ENCODE results near the gene CLN3.

Gene CLN3

GRCh38 chr16:28482026-28482425, 9.8 kb downstream of the CLN3 start:
- peak overlapping the region in 1 of 2 donors; percentile 4 for H3K4me3 ChIP-seq (ENCODE audit: low read length in 2 of 2)
- no CpG with 5 or more reads among the region's 13 CpGs for WGBS, 2 donors (ENCODE audit: extremely low coverage in 2 of 2, insufficient read length in 2 of 2, insufficient replicate concordance in 1 of 2)
- peak overlapping the region; percentile 82 for H4K8ac ChIP-seq (ENCODE audit: low read depth, low read length)
- H3K23ac ChIP-seq (ENCODE audit: low read depth, low read length, poor library complexity): peak overlapping the region; percentile 80
- no peak overlapping the region for H3K4ac ChIP-seq (ENCODE audit: low read length)
- no peaks in the 10 kb centered on the region for H3K9me3 ChIP-seq (replicated peaks in 1 of 2; ENCODE audit: control insufficient read depth in 2 of 2, insufficient read depth in 1 of 2, low read depth in 1 of 2, low read length in 2 of 2)
- no peak overlapping the region for H3K27ac ChIP-seq (replicated peaks; ENCODE audit: low read length)
- H3K27me3 ChIP-seq (ENCODE audit: control insufficient read depth in 3 of 3, insufficient read depth in 3 of 3, low read depth in 1 of 3, low read length in 3 of 3): no peaks in the 10 kb centered on the region
- H3K9ac ChIP-seq (ENCODE audit: low read depth, low read length, poor library complexity): no peak overlapping the region
- no peak overlapping the region for H2BK15ac ChIP-seq (ENCODE audit: low read length)
- H2AFZ ChIP-seq (ENCODE audit: low read length): no peak overlapping the region
- no peak overlapping the region for H3K14ac ChIP-seq (ENCODE audit: low read length)
- no peak for DNase-seq (ENCODE audit: low spot score)
- H3K4me1 ChIP-seq (ENCODE audit: control insufficient read depth in 2 of 2, insufficient read depth in 1 of 2, low read depth in 1 of 2, low read length in 2 of 2): no peaks in the 10 kb centered on the region
- H3K36me3 ChIP-seq (replicated peaks in 1 of 2; ENCODE audit: control insufficient read depth in 2 of 2, insufficient read depth in 2 of 2, low read length in 2 of 2): peaks cover 14 to 46% of the 10 kb centered on the region in 2 donors
- no peak overlapping the region for H2BK5ac ChIP-seq (ENCODE audit: low read length)
- no peak overlapping the region for H4K91ac ChIP-seq (ENCODE audit: low read depth, low read length, poor library complexity)
- no peak overlapping the region for H2BK120ac ChIP-seq (ENCODE audit: low read depth, low read length)
- H3K18ac ChIP-seq (ENCODE audit: low read length): no peak overlapping the region
- H3K4me2 ChIP-seq (ENCODE audit: insufficient read depth, low read length, poor library complexity, severe bottlenecking): no peak overlapping the region
- no peak overlapping the region for H2AK5ac ChIP-seq (ENCODE audit: low read depth, low read length)
- no peaks in the 10 kb centered on the region for H3K79me1 ChIP-seq (ENCODE audit: low read depth, low read length)
- no peak overlapping the region for H2BK12ac ChIP-seq (ENCODE audit: low read length)

- H2BK15ac ChIP-seq (ENCODE audit: low read length): no peak overlapping the region
- no peak overlapping the region for H2BK120ac ChIP-seq (ENCODE audit: low read depth, low read length)
- no peak overlapping the region for H4K91ac ChIP-seq (ENCODE audit: low read depth, low read length, poor library complexity)
- no peak overlapping the region for H4K8ac ChIP-seq (ENCODE audit: low read depth, low read length)
- H3K27me3 ChIP-seq (ENCODE audit: control insufficient read depth in 3 of 3, insufficient read depth in 3 of 3, low read depth in 1 of 3, low read length in 3 of 3): no peaks in the 10 kb centered on the region
- no peak overlapping the region for H2BK12ac ChIP-seq (ENCODE audit: low read length)
- H3K23ac ChIP-seq (ENCODE audit: low read depth, low read length, poor library complexity): no peak overlapping the region
- H3K4me1 ChIP-seq (ENCODE audit: control insufficient read depth in 2 of 2, insufficient read depth in 1 of 2, low read depth in 1 of 2, low read length in 2 of 2): no peaks in the 10 kb centered on the region
- H3K4me3 ChIP-seq (ENCODE audit: low read length in 2 of 2): no peak overlapping the region
- no peak overlapping the region for H2BK5ac ChIP-seq (ENCODE audit: low read length)
- H2AFZ ChIP-seq (ENCODE audit: low read length): no peak overlapping the region
- no CpG with 5 or more reads among the region's 16 CpGs for WGBS, 2 donors (ENCODE audit: extremely low coverage in 2 of 2, insufficient read length in 2 of 2, insufficient replicate concordance in 1 of 2)
- no peak overlapping the region for H3K9ac ChIP-seq (ENCODE audit: low read depth, low read length, poor library complexity)
- H3K14ac ChIP-seq (ENCODE audit: low read length): no peak overlapping the region
- H3K18ac ChIP-seq (ENCODE audit: low read length): no peak overlapping the region
- no peak for DNase-seq (ENCODE audit: low spot score)
- no peaks in the 10 kb centered on the region for H3K79me1 ChIP-seq (ENCODE audit: low read depth, low read length)
- no peaks in the 10 kb centered on the region for H3K9me3 ChIP-seq (replicated peaks in 1 of 2; ENCODE audit: control insufficient read depth in 2 of 2, insufficient read depth in 1 of 2, low read depth in 1 of 2, low read length in 2 of 2)
- no peak overlapping the region for H3K4ac ChIP-seq (ENCODE audit: low read length)
- no peak overlapping the region for H2AK5ac ChIP-seq (ENCODE audit: low read depth, low read length)
- H3K27ac ChIP-seq (replicated peaks; ENCODE audit: low read length): no peak overlapping the region
- peaks cover 12 to 50% of the 10 kb centered on the region in 2 donors for H3K36me3 ChIP-seq (replicated peaks in 1 of 2; ENCODE audit: control insufficient read depth in 2 of 2, insufficient read depth in 2 of 2, low read length in 2 of 2)
- no peak overlapping the region for H3K4me2 ChIP-seq (ENCODE audit: insufficient read depth, low read length, poor library complexity, severe bottlenecking)
Measured at GRCh38 chr16:28478506-28479180, 13.2 kb downstream of the CLN3 start.

DNA sequence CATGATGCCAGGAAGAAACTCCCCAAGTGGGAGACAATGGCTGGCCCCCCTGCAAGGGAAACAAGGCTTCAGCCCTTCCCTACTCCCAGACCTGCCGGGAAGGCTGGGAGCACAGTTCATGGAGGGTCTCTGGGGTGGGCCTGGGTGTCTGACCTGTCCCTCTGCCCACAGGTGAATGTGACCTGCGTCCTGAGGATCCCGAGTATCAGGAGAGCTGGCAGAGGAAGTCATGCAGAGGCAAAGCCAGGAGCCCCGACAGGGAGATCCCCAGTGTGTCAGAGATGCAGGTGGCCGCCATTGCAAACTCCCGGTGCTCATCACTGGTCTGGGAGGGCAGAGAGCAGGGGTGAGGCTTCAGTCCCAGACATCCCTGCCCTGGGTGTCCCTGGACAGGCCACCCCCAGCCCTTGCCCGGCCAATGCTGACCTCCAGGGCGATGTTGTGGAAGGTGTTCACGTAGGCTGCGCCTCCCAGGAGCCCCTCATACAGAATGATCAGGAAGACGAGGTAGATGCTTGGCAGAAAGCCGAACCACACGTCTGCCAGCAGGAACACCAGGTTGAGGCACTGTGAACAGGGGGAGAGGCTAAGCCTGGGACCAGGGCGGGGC, 14.5 kb downstream of the CLN3 start:
- no peak overlapping the region for H3K4me3 ChIP-seq (ENCODE audit: low read length in 2 of 2)
- H2BK12ac ChIP-seq (ENCODE audit: low read length): no peak overlapping the region
- H3K14ac ChIP-seq (ENCODE audit: low read length): no peak overlapping the region
- H4K8ac ChIP-seq (ENCODE audit: low read depth, low read length): no peak overlapping the region
- H3K4me2 ChIP-seq (ENCODE audit: insufficient read depth, low read length, poor library complexity, severe bottlenecking): no peak overlapping the region
- WGBS, 2 donors (ENCODE audit: extremely low coverage in 2 of 2, insufficient read length in 2 of 2, insufficient replicate concordance in 1 of 2): no CpG with 5 or more reads among the region's 14 CpGs
- no peak overlapping the region for H4K91ac ChIP-seq (ENCODE audit: low read depth, low read length, poor library complexity)
- H3K18ac ChIP-seq (ENCODE audit: low read length): no peak overlapping the region
- no peak overlapping the region for H3K9ac ChIP-seq (ENCODE audit: low read depth, low read length, poor library complexity)
- no peak overlapping the region for H3K23ac ChIP-seq (ENCODE audit: low read depth, low read length, poor library complexity)
- H2BK5ac ChIP-seq (ENCODE audit: low read length): no peak overlapping the region
- H3K27ac ChIP-seq (replicated peaks; ENCODE audit: low read length): no peak overlapping the region
- H3K4ac ChIP-seq (ENCODE audit: low read length): no peak overlapping the region
- no peaks in the 10 kb centered on the region for H3K79me1 ChIP-seq (ENCODE audit: low read depth, low read length)
- H2AFZ ChIP-seq (ENCODE audit: low read length): no peak overlapping the region
- H3K27me3 ChIP-seq (ENCODE audit: control insufficient read depth in 3 of 3, insufficient read depth in 3 of 3, low read depth in 1 of 3, low read length in 3 of 3): no peaks in the 10 kb centered on the region
- H2AK5ac ChIP-seq (ENCODE audit: low read depth, low read length): no peak overlapping the region
- peaks cover 9 to 44% of the 10 kb centered on the region in 2 donors for H3K36me3 ChIP-seq (replicated peaks in 1 of 2; ENCODE audit: control insufficient read depth in 2 of 2, insufficient read depth in 2 of 2, low read length in 2 of 2)
- H2BK120ac ChIP-seq (ENCODE audit: low read depth, low read length): no peak overlapping the region
- DNase-seq (ENCODE audit: low spot score): no peak
- no peaks in the 10 kb centered on the region for H3K9me3 ChIP-seq (replicated peaks in 1 of 2; ENCODE audit: control insufficient read depth in 2 of 2, insufficient read depth in 1 of 2, low read depth in 1 of 2, low read length in 2 of 2)
- no peaks in the 10 kb centered on the region for H3K4me1 ChIP-seq (ENCODE audit: control insufficient read depth in 2 of 2, insufficient read depth in 1 of 2, low read depth in 1 of 2, low read length in 2 of 2)
- H2BK15ac ChIP-seq (ENCODE audit: low read length): no peak overlapping the region

DNA sequence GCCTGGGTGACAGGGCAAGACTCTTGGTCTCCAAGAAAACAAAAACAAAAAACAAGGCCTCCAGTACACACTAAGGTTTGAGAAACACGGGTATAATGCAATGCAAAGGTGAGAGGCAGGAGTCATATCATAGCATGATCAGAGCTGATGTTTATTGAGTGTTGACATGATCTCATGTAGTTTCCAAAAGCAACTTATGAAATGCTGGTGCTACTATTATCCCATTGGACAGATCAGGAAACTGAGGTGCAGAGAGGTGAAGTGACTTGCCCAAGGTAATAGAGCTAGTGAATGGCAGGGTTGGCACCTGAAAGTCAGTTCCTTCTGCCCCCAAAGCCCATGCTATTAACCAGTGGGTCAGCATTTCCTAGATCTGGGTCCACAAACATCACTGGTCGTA, 16.7 kb downstream of the CLN3 start:
- Histone ChIP-seq H3K4ac (ENCODE audit: low read length) (no peak overlapping the region), H3K4me2 (ENCODE audit: insufficient read depth, low read length, poor library complexity, severe bottlenecking) (no peak overlapping the region), H3K79me1 (ENCODE audit: low read depth, low read length) (no peaks in the 10 kb centered on the region), H2AFZ (ENCODE audit: low read length) (no peak overlapping the region), H3K27ac (replicated peaks; ENCODE audit: low read length) (no peak overlapping the region), H3K9ac (ENCODE audit: low read depth, low read length, poor library complexity) (no peak overlapping the region), H2BK5ac (ENCODE audit: low read length) (no peak overlapping the region), H4K8ac (ENCODE audit: low read depth, low read length) (no peak overlapping the region), H2BK120ac (ENCODE audit: low read depth, low read length) (no peak overlapping the region), H3K27me3 (ENCODE audit: control insufficient read depth in 3 of 3, insufficient read depth in 3 of 3, low read depth in 1 of 3, low read length in 3 of 3) (no peaks in the 10 kb centered on the region), H3K18ac (ENCODE audit: low read length) (no peak overlapping the region), H3K36me3 (replicated peaks in 1 of 2; ENCODE audit: control insufficient read depth in 2 of 2, insufficient read depth in 2 of 2, low read length in 2 of 2) (peaks cover 2 to 28% of the 10 kb centered on the region in 2 donors), H3K14ac (ENCODE audit: low read length) (no peak overlapping the region), H3K4me1 (ENCODE audit: control insufficient read depth in 2 of 2, insufficient read depth in 1 of 2, low read depth in 1 of 2, low read length in 2 of 2) (no peaks in the 10 kb centered on the region), H3K23ac (ENCODE audit: low read depth, low read length, poor library complexity) (no peak overlapping the region), H3K9me3 (replicated peaks in 1 of 2; ENCODE audit: control insufficient read depth in 2 of 2, insufficient read depth in 1 of 2, low read depth in 1 of 2, low read length in 2 of 2) (no peaks in the 10 kb centered on the region), H2AK5ac (ENCODE audit: low read depth, low read length) (no peak overlapping the region), H2BK15ac (ENCODE audit: low read length) (no peak overlapping the region), H2BK12ac (ENCODE audit: low read length) (no peak overlapping the region), H4K91ac (ENCODE audit: low read depth, low read length, poor library complexity) (no peak overlapping the region), H3K4me3 (ENCODE audit: low read length in 2 of 2) (no peak overlapping the region)
- no CpG with 5 or more reads among the region's 2 CpGs for WGBS, 2 donors (ENCODE audit: extremely low coverage in 2 of 2, insufficient read length in 2 of 2, insufficient replicate concordance in 1 of 2)
- no peak for DNase-seq (ENCODE audit: low spot score)

All from neuronal stem cell (in vitro differentiated cells).